HG03565 (cell line): ENCODE measurements around the gene RPL34.
"Not testable (repeated sequence)": the region's sequence is repeated elsewhere in the genome, so short reads cannot be mapped to it uniquely, and the experiment has no call there.

ENCODE experiments used
- ATAC-seq: cut with Tn5 transposase; IDR thresholded peaks from one replicate; pipeline ENCODE4 v1.9.1; 2021; ENCODE audit warnings: mild to moderate bottlenecking, moderate library complexity; ENCODE audit not compliant: unreplicated experiment

The RPL34 gene

DNA sequence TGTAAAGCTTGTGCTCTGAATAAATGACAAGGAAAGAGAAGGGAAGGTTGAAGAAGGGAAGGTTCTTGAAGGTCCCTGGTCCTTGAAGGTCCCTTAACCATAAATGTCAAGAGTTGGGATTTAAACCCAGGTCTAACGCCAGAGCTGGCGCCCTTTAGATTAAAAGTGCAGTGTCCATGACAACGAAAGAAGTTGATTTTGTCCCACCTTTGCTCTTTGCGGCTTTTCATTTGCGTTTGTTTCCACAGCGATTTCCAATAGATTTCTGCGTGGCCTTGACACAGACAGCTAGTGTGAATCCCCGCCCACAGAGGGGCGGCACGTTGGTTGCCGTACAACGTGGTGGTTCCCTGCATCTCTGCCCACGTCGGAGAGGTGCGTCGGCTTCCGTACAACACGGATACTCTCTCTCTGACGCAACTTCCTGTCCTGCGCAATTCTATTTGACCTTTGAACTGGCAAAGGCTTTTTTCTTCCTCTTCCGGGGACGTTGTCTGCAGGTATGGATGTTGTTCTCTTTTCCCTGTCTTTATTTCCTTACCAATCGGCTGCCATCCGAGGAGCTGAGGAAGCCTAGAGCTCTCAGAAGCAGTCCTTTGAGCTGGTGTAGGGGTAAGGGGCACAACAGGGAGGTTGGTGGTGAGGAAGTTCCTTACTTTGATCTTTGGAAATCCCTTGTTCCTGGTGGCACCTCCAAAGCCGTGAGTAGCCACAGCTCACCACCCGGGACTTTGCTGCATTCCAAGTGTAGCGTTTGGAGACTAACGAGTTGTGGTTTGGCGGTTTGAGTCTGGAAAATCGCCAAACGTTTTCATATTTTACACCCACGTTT, at the start of gene RPL34:
RPL34 (plus strand) TSS at position 476 of the 832 bp plus-strand sequence. CDS start 1,384 bp downstream, outside the sequence.
- peak; percentile 100 for ATAC-seq

DNA sequence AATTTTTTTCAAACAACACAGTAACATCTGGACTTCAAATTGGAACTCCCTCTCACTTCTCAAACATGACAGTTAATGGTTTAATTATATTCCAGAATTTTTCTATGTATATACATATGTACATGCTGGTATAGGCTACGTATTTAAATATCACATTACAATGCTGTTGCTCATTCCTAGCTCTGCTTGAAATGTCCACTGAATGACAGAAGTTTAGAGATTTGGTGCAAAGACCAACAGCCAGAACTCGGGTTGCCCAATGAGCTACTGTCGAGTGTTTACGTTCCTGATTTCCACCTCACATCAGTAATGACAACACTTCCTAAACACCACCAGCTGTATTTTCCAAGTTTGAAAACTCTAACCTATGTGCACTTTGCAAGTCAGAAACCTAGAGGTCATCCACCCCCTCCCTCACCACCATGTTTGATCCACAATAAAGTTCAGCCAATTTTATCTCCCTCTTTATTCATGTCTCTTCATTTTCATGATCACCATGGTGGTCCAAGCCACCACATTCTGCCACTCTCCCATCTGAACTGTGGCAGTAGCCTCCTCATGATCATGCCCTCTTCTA, 49.3 kb upstream of the RPL34 start:
- no peak for ATAC-seq

DNA sequence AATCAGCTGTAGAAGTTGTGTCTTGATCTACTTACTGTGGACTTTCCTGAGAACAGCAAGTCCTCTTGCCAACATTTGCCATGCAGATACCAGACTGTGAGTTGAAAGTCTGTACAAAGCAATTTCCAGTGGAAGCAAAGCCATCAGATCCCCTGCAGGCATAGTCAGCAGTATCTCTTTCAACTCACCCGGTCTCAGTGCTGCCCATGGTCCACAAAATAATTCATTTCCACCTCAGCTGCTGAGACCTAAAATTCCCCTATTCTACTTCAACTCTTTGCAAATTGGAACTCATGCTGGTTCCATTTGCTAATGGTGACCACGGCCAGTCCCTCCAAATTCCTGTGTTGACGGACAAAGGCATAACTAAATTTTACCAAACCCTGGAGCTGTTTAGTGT, 46.0 kb upstream of the RPL34 start:
- ATAC-seq, result no peak

DNA sequence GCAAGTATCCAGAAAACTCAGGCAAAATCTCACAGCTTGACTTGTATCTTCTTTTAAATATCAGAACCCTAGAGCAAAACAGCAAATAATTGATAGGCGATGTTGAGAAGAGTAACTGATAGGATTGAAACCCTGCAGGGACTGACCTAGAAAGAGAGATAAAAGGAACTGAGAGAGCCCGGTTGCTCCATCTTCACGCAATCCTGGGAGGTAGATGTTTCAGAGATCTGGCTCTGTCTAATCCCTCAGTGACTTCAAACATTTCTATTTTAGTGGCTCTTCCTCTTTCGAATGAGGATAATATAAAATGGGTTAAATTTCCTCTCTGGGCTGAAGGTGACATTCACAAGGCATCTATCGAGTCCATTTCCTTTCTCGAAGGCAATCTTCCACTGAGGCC, 39.3 kb upstream of the RPL34 start:
- ATAC-seq, result no peak

DNA sequence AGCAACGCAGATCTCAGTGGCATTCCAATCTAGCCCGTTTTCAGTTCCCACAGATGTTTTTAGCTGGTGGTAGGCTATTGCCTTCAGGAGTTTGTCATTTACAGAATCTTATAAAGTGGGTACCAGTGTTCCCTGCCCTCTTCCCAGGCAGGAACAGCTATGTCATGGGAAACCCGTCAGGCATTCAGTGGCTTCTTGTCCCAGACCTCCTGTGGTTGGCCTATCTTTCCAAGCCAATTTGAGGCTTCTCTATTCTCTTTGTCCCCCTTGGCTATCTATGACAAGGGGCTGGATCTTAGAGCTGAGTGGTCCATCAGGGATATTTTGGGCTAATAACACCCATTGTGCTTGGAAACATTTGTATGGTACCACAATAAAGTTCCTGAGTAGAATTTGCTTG, 33.6 kb upstream of the RPL34 start:
- ATAC-seq, result no peak

DNA sequence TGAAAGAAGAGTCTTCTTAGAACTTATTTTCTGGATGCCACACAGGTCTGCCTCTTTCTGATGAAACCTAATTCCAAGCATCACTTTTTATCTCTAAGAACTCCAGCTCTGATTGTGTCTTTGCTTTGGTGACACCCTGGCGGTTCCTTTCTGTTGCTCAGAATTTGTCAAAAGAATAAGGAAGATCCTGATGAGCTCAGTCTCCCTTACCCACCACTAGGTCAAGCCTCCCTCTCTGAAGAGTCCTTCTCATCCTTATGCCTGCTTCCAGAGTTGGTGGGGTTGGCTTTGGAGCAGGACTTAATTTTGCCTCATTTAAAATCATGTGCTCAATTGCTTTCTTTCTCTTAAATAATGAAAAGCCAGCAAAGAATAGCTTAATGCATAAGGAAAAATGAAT, 31.5 kb upstream of the RPL34 start:
- no peak for ATAC-seq

DNA sequence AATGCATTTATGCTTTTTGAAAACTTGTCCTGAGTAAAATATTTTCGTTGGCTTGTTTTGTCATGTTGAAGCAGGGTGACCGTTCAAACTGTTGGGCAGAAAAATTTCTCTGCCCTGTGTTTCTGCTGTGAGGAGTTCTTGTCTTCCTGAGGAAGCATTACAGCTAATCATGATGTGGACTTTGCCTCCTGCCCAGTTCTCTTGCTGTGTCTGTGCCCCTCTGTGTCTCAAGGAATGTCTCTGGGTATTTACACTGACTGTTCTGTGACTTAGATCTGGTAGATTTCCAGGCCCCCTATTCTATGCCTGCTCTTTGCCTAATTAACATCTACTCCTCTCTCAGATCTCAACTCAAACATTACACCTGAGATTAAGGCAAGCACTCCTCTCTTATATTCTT, 30.4 kb upstream of the RPL34 start:
- no peak for ATAC-seq

DNA sequence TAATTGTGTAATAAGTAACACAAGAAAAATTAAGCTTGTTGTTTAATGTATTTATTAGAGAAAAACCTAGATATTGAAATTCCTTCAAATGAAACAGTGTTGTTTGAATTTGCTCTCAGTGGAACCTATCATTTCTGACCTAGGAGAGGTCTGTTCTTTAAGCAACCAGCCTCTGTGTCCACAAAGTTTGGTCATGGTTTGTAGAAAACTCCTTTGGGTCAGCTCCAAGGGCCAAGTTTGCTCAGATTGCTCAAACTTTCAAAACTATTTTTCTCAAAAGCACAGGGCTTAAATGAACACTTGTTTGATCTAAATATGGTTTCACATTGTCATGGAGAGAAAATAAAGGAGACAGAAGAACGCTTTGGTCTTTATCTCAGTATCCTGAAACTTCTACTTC, 29.6 kb upstream of the RPL34 start:
- ATAC-seq, result no peak

DNA sequence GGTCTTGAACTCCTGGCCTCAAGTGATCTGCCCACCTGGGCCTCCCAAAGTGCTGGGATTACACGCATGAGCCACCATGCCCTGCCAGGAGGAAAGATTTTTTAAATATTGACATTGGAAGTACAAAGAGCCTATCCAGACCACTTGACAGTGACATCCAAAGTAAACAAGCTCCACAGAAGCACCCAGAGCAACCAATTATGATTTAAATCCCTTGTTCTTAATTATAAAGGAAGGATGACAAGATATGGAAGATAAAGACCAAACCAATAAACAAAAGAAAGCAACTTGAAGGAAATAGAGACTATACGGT, 27.7 kb upstream of the RPL34 start:
- no peak for ATAC-seq

DNA sequence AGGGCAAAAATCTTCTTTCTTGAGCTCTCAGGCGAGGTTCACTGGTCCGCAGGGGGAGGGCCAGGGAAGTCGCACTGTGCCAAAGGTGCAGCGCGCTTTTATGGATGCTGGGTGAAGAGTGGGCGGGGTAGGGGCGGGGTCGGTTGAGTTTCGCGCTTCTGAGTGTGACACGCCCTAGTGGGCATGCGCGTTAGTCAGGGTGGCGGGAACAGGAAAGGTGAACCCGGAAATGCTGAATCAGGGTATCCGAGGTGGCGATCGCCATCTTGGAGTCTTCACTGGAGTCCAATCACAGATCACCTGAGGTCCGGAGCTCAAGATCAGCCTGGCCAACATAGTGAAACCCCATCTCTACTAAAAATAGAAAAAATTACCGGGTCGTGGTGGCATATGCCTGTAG, 26.1 kb upstream of the RPL34 start:
- not testable (repeated sequence) for ATAC-seq

DNA sequence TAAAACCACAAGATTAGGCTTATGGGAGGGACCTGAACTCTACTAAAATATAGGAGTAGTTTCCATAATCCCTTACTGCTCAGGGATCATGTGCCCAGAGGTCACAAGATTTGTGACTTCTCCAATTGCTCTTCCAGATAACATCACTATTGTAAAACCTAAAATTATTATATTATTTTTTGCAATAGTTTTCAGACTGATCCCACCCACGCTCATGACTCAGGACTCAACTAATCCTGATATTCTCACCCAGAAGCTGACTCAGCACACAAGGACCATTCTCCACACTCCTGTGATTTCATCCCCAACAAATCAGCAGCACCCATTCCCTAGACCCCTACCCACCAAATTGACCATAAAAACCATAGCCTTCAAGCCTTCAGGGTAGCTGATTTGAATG, 24.0 kb upstream of the RPL34 start:
- no peak for ATAC-seq

DNA sequence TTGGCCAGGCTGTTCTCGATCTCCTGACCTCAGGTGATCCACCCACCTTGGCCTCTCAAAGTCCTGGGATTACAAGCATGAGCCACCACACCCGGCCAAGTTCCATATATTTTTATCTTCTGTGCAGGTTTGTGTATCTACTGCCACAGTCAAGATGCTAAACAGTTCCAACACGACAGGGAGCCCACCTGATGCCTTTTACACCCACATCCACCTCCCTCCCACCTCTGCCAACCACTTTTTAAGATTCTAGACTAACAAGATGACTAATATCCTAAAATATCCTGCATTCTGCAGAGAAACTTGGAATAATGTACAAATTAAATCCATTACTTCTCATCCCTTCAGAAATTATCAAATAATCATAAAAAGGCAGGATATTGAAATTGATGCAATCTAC, 19.3 kb upstream of the RPL34 start:
- ATAC-seq, result no peak

DNA sequence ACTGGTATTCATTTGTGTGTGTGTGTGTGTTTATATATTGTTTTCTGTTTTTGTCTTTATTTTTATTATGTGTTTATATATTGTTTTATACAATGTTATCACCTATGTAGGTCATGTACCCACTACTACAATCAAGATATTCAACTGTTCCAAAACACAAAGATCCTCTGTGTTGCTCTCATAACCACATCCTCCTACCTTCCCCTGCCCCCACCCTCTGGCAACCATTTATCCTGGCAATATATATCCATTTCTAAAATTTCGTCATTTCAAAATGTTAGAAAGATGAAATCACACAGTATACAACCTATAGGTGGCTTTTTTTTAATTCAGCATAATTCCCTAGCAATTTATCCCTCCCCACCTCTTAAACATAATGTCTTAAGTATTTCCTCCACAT, 18.8 kb upstream of the RPL34 start:
- ATAC-seq, result no peak

DNA sequence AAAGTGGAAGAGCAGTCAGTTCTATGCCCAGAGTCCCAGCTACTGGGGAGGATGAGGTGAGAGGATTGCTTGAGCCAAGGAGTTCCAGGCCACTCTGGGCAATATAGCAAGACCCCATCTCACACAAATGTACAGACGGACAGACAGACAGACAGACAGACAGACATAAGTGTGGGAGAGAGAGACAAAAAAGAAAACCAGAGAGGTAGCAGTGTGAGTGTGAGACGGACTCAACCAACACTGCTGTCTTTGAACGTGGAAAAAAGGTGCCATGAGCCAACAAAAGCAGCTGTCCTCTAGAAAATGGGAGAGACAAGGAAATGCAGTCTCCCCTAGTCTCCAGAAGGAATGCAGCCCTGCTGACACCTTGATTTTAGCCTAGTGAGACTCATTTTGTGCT, 18.2 kb upstream of the RPL34 start:
- no peak for ATAC-seq

DNA sequence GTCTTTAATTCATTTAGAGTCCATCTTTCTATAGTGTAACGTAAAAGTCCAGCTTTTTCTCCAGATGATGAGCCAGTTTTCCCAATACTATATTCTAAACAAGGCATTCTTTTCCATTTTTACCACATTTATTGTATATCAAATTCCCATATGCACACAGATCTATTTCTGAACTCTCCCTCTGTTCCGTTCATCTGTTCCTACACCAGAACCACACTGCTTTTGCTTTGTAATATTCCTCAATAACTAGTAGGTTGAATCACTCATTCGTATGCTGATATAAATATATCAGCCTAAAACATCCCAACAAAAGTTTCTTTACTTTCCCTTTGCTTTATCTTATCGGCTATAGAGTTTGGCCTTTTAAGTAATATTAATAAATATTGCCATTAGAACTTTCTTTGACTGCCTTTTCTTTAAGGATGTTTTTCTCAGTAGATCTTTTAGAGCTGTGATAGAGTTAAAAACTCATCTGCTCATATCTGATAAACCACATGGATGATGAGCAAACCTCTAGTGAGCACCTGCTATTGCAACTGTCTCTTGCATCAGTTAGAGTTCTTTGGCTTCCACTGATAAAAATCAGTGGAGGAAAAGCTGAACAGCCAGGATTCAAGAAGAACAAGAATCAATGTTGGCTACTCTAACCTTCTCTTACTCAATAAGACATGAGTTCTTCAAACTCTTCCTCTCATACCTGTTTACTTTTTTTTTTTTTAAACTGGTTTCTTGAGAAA, 13.1 kb upstream of the RPL34 start:
- ATAC-seq, result no peak

DNA sequence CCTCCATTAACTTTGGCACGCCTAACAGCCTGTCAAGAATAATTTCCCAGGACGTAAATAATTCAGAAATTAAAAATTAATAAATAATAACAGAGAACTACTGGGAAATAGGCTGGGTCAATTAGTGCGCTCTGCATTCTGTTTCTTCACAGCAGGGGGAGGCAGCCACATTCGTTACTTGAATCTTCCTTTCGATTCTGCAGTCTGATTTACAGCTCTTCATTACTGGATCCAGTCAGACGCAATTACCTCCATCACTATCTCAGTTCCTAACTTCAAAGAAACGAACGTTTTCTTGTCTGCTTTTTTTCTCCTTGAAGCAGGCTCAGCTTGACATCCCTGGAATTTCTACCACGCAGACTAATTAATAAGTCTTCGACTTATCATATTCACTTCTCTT, 9.0 kb upstream of the RPL34 start:
- ATAC-seq, result no peak

DNA sequence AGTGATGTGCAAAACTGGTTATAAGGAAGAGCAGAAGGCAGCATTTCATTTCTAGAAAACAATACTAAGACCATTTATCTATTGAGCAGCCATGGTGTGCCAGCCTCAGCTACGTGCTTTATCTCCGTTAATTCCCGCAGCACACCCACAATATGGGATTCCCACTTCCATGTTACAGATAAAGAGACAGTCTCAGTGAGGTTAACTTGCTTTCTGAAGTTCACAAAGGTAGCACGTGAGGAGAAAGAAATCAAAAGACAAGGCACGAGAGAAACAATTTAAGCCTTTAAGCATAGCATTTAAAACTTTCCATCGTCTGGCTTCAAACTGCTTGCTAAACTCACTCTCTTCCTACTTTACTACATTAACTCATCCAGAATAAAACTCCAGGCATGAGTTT, 8.0 kb upstream of the RPL34 start:
- no peak for ATAC-seq

DNA sequence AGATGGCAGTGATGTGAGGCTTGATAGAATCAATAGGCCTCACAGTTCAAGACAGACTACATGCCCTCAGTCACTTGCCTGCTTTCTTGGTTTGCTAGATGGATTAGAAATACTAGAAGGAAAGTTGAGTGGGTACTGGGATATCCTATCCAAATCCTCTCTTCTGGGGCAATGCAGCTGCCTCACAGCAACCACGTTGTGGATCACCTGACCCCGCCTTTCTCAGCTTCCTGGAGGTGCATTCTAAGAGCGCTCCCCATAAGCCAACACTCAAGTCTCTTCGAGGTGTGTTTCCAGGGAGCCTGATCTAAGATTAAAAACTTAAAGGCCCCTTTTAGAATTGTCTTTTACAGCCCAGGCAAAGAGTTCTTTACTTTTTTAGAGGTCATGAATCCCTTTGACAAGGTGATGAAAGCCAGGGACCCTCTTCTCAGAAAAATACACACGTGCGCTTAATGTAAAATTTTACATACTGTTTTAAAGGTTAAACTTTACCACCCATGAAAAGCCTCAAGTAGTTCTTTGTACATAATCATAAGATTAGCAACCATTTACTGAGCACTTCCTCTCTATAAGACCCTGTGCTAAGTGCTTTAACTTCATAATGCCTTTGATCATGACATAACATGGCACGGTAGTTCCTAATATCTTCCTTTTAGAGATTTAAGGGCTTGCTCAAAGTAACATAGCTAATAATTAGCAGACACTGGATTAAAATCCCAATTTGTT, 840 bp upstream of the RPL34 start:
- peak; percentile 6 for ATAC-seq

DNA sequence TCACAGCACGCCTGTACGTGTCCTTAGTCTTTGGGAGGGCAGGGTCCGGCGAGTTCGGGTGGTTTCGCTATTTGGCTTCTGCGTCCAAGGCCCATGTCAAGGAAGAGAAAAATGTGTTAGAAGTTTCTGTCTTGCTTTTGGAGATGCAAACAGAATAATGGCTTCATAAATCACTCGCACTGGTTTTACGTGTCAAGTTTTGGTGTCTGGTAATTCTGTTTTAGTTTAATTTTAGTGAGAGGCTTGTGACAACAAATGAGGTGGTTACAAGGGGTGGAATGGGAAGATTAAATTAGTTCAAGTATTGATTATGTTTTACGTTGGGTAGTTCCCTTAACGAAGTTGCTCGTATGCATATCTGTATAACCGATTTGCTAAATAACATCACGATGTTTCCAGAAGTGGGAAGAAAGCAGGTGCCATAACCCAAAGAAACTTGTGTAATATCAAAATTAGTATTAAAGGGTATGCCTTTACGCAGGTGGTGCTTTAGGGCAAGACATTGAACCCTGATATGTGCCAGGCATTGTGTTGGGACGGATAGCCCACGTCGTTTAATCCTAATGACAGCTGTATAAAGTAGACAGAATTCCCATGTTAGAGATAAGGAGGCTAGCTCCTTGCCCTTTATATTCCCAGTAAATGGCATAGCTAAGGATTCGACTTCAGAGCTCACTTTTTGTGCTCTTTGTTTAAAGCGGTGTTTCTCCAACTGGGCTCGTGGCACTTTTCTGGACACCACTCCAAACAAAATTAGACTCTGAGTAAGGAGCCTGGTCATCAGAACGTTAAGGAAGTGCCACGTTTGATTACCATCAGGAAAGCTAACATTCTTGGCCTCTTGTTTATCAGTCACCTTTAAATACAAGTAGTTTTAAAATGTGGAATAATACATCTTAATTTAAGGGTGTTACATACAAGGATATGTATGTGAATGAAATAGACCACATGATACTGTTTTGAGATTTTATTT, 843 bp downstream of the RPL34 start:
- ATAC-seq, result no peak

DNA sequence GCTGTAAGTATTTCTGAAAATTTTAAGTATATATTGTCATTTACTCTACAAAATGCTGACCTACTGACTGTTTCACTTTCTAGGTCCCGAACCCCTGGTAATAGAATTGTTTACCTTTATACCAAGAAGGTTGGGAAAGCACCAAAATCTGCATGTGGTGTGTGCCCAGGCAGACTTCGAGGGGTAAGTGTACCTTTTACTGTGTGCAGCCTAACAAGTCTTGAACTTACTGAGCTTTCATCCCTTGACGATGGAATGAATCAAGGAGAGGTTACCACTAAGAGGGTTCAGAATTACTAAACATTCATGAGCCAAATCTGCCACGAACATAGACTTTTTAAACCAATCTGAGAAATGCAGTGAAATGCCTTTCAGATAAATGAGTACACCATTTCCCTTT, 1.6 kb downstream of the RPL34 start:
- ATAC-seq, result no peak
